Measurements from ENCODE around the gene SLC25A34. TPM values are rescaled to one million over a fixed set of nuclear protein-coding genes. Genes with fewer than 3 reads are reported as not detected.

The SLC25A34 gene
- total RNA-seq, 2 donors from 2014 or later: 1.8 to 3.5 TPM

DNA sequence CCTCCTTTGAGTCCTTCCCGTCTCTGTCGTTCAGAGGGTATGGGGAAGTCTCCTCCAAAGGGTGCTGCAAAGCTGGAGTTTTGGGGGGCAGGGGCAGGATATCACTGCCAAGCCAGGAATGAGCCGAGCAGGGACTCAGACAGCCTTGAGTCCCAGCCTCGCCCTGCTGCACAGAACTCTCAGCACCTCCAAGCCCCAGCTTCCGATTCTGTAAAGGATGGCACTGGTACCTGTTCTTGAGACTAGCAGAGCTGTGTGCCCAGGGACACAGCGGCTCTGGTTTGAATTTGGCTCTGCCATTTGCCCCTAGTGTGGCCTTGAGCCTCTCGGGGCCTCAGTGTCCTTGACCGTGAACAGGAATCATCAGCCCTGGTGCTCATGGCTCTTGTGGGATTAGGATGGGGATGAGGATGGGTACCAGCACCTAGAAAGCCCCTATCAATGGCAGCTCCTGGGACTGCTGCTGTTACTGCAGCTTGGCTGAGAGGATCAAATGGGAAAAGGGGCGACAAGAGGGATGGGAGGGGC, 21.0 kb downstream of the SLC25A34 start:
- Histone ChIP-seq H3K36me3 (ENCODE audit: control insufficient read depth, insufficient read depth, low read length) (peaks cover 11% of the 10 kb centered on the region), H3K4me1 (ENCODE audit: control insufficient read depth, insufficient read depth, low read length) (peaks cover 13% of the 10 kb centered on the region), H3K9me3 (ENCODE audit: control insufficient read depth, low read length) (no peaks in the 10 kb centered on the region), H3K27ac (ENCODE audit: low read depth, low read length) (no peak overlapping the region), H3K4me3 (ENCODE audit: low read length) (no peak overlapping the region), H3K27me3 (ENCODE audit: control insufficient read depth, insufficient read depth, low read length, poor library complexity, severe bottlenecking) (no peaks in the 10 kb centered on the region), H3K9ac (ENCODE audit: extremely low read depth, low read length, poor library complexity, severe bottlenecking) (no peak overlapping the region)
- Mint-ChIP-seq H3K36me3 (ENCODE audit: low read depth) (peaks cover 2% of the 10 kb centered on the region), H3K27me3 (ENCODE audit: insufficient read depth) (peaks cover 18% of the 10 kb centered on the region), H3K4me3 (peak overlapping the region; percentile 68), H3K4me1 (peaks cover 25% of the 10 kb centered on the region), H3K27ac (no peak overlapping the region), H3K9me3 (peaks cover 1% of the 10 kb centered on the region)
- DNase-seq: no peak
- TF ChIP-seq, protein P1, sequence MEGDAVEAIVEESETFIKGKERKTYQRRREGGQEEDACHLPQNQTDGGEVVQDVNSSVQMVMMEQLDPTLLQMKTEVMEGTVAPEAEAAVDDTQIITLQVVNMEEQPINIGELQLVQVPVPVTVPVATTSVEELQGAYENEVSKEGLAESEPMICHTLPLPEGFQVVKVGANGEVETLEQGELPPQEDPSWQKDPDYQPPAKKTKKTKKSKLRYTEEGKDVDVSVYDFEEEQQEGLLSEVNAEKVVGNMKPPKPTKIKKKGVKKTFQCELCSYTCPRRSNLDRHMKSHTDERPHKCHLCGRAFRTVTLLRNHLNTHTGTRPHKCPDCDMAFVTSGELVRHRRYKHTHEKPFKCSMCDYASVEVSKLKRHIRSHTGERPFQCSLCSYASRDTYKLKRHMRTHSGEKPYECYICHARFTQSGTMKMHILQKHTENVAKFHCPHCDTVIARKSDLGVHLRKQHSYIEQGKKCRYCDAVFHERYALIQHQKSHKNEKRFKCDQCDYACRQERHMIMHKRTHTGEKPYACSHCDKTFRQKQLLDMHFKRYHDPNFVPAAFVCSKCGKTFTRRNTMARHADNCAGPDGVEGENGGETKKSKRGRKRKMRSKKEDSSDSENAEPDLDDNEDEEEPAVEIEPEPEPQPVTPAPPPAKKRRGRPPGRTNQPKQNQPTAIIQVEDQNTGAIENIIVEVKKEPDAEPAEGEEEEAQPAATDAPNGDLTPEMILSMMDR (conservative IDR thresholded peaks at IDR 0.05): no peak
- WGBS, 2 experiments (ENCODE audit: insufficient coverage in 1 of 2, insufficient read length in 1 of 2): 78 to 83% methylated on average over 4 to 9 of the region's 9 CpGs

DNA sequence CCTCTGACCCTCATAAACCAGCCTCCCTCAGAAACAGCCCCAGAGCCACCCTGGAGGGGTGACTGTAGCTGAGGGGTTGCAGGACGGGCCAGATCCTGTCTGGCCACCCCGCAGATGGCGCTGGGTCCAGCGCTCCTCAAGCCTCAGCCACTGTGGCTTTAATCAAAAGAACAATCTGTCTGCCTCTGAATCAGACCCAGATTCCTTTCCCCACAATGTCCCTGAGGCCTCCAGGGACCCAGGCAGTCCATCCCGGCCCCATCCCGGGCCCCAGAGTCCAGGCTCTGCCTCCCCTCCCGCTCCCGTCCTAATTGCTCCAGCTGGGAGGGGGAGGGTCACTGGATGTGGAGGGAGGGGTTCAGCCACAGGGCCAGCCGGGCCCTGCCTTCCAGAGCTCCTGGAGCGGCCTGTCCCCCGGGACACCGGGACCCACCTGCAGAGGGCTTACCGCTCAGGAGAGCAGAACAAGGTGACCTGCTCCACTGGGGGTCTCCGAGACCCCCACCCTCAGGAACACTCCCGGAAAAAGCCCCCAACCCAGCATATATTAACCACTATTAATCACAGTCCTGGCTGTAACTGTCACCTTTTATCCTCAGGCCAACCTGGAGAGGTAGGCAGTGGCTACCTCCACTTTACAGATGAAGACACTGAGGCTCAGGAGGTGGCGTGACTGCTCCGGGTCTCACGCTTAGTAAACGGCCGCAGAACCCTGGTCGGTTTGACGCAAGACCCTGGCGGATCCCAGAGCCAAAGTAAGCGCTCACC, 21.7 kb downstream of the SLC25A34 start:
- DNase-seq: peak; percentile 83
- Histone ChIP-seq H3K4me1 (ENCODE audit: control insufficient read depth, insufficient read depth, low read length) (peaks cover 13% of the 10 kb centered on the region), H3K9ac (ENCODE audit: extremely low read depth, low read length, poor library complexity, severe bottlenecking) (peak overlapping the region; percentile 20)

DNA sequence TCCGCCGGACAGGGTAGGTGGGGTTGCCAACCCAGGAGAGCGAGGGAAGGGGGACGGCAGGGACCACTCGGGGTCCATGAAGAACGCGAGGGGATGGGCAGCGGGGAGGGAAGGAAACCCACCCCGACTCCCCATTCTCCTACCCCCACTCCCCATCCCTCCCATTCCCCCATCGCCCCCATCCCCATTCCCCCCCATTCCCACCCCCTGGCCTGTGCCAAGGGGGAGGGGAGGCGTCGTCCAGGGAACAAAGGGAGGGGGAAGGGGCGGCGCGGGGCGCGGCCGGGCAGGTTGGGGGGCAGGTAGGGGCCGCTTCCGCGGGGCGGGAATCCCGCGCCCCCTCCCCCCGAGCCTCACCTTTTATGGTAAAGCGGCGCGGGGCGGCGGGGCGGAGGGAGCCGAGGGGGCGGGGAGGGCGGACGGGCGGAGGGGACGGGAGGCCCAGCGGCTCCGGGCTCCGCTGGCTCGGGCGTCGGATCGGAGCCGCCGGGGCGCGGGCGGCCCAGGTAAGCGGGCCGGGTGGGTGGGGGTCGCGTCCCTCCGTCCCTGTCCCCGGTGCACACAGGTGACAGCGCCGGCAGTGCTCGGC, 22.4 kb downstream of the SLC25A34 start, which contains the start of gene FBLIM1:
FBLIM1 (plus strand) TSS at position 453 of the 589 bp plus-strand sequence. CDS start 6,189 bp downstream, outside the sequence.
- TF ChIP-seq, protein P1 (conservative IDR thresholded peaks at IDR 0.05): no peak
- H3K4me3 ChIP-seq (ENCODE audit: low read length): peak within 1 kb of the TSS; percentile 93
- peak; percentile 87 for DNase-seq
- no peaks in the 10 kb centered on the region for H3K27me3 ChIP-seq (ENCODE audit: control insufficient read depth, insufficient read depth, low read length, poor library complexity, severe bottlenecking)
- H3K36me3 ChIP-seq (ENCODE audit: control insufficient read depth, insufficient read depth, low read length): peaks cover 19% of the 10 kb centered on the region
- peaks cover 1% of the 10 kb centered on the region for H3K9me3 Mint-ChIP-seq
- H3K36me3 Mint-ChIP-seq (ENCODE audit: low read depth): peaks cover 7% of the 10 kb centered on the region
- H3K27ac Mint-ChIP-seq: peak within 1 kb of the TSS; percentile 88
- H3K9me3 ChIP-seq (ENCODE audit: control insufficient read depth, low read length): no peaks in the 10 kb centered on the region
- peaks cover 18% of the 10 kb centered on the region for H3K27me3 Mint-ChIP-seq (ENCODE audit: insufficient read depth)
- peaks cover 13% of the 10 kb centered on the region for H3K4me1 ChIP-seq (ENCODE audit: control insufficient read depth, insufficient read depth, low read length)
- no peak within 1 kb of the TSS for H3K27ac ChIP-seq (ENCODE audit: low read depth, low read length)
- WGBS, 2 experiments (ENCODE audit: insufficient coverage in 1 of 2, insufficient read length in 1 of 2): 0% methylated on average over 44 of the region's 58 CpGs; no CpG with 5 or more reads in 1 of the 2 experiments
- peaks cover 30% of the 10 kb centered on the region for H3K4me1 Mint-ChIP-seq
- H3K9ac ChIP-seq (ENCODE audit: extremely low read depth, low read length, poor library complexity, severe bottlenecking): peak within 1 kb of the TSS; percentile 80
- peak within 1 kb of the TSS; percentile 78 for H3K4me3 Mint-ChIP-seq

More for the DNA sequence above, 21.7 kb downstream of the SLC25A34 start:
- Histone ChIP-seq H3K27ac (ENCODE audit: low read depth, low read length) (no peak overlapping the region), H3K9me3 (ENCODE audit: control insufficient read depth, low read length) (no peaks in the 10 kb centered on the region), H3K36me3 (ENCODE audit: control insufficient read depth, insufficient read depth, low read length) (peaks cover 17% of the 10 kb centered on the region), H3K27me3 (ENCODE audit: control insufficient read depth, insufficient read depth, low read length, poor library complexity, severe bottlenecking) (no peaks in the 10 kb centered on the region), H3K4me3 (ENCODE audit: low read length) (peak overlapping the region; percentile 78)
- peaks cover 1% of the 10 kb centered on the region for H3K9me3 Mint-ChIP-seq
- peak overlapping the region; percentile 68 for H3K4me3 Mint-ChIP-seq
- H3K27ac Mint-ChIP-seq: peak overlapping the region; percentile 83
- WGBS, 2 experiments (ENCODE audit: insufficient coverage in 1 of 2, insufficient read length in 1 of 2): 5 to 22% methylated on average over 10 to 24 of the region's 24 CpGs
- H3K27me3 Mint-ChIP-seq (ENCODE audit: insufficient read depth): peaks cover 18% of the 10 kb centered on the region
- TF ChIP-seq, protein P1 (conservative IDR thresholded peaks at IDR 0.05): peak; percentile 12
- peaks cover 6% of the 10 kb centered on the region for H3K36me3 Mint-ChIP-seq (ENCODE audit: low read depth)
- H3K4me1 Mint-ChIP-seq: peaks cover 30% of the 10 kb centered on the region
